GM19043 (cell line): ENCODE data around the gene RERE.
A peak's percentile ranks its signal among the peaks of the same experiment; 100 is the strongest.

Source experiments
- ATAC-seq: cut with Tn5 transposase; IDR thresholded peaks from one replicate; pipeline ENCODE4 v1.9.1; 2021; ENCODE audit warnings: low read depth; ENCODE audit not compliant: unreplicated experiment

Gene RERE

DNA sequence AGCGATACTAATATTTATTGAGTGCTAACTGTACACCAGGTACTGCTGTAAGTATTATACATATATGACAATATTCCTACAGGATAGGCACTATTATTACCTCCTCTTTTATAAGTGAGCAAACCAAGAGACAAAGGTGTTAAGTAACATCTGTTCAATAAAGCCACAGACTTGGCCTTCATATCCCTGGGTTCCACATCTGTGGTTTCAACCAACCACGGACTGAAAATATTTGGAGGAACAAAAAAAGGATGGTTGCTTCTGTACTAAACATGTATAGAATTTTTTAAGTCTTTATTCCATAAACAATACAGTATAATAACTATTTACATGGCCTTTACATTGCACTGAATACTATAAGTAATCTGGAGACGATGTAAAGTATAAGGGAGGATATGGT lies 95.1 kb downstream of the RERE start:
- no peak for ATAC-seq

DNA sequence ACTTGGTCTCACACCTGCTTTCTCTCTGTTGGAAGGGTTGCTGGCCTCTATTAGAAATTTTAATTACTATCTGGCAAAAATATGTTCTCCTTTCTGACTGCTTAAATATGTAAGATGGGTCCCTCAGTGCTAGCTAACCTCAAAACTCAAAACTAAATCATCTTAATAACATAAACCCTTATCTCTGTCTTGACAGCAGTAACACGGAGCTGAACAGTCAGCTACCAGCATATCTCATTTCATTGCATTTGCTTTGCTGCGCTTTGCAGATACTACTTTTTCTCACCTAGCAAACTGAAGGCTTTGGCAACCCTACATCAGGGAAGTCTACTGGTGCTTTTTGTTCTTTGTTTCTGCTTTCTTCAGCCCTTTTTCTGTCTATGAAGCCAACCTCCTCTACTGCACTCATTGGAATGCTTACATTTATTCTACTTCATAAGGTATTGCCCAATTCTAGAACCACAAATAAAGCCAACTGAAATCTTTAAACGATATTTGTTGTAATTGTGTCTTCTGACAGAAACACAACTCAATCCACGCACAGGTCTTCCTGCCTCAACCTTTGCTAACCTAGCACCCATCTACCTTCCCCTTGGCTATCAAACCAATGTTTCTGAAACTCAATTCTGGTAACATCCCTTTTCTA lies 95.6 kb downstream of the RERE start:
- ATAC-seq = no peak

DNA sequence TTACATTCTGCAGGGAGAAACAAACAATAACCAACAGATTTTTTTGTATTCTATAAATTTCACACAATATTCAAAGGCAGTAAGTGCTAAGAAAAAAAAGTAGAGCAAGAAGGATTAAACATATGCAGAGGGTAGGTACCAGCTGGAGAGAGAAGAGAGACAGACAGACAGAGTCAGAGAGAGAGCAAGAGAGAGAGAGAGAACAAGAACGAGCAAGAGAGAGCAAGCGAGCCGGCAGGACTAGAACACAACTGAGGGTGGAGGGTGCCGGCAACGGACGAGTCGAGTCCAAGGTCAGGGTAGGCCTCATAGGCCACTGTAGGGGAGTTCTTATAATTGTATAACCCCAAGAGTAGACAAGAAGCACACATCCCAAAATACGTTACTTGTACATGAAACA lies 97.1 kb downstream of the RERE start:
- no peak for ATAC-seq

DNA sequence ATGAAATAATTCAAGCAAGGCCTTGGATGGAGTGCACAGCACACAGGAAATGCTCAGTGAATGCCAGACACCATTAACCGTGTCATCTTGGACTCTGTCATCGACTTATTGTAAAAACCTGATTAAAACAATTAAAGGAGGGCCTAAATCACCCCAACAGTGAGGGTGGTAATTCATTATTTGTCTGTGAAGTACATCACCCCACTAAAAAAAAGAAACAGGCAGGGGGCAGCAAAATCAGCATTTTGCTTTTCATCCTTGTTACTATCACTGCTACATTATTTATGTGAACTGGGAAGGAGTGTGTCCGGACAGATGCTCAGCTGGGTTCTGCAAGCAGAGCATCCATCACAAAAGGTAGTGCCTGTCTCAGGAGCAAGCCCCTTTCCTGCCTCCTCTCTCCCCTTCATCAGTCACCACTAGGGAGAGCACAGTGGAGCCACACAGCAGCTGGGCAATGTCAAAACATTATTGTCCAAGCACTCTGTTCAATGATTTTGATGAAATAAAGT lies 98.5 kb downstream of the RERE start:
- ATAC-seq = no peak

DNA sequence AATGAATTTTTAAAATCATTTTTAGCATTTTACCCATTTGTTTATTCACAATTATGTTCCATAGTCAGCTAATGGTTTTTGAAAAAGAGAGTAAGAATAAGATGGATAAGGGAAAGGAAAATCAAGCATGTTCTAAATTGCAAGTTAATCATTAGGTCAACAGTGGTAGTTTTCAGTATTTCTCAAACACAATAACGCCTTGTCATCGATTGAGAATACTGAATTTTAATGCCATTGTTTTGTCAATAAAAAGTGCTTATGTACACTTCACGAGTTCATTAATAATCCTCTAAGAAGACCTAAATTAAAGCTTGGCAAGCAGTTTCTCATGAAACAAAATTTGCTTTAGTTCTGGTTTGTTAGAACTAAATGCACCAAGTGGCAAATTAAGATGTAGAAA lies 100.3 kb downstream of the RERE start:
- ATAC-seq = no peak

- ATAC-seq = no peak
Observed at GRCh38 chr1:8716238-8716637, 101.2 kb downstream of the RERE start.

DNA sequence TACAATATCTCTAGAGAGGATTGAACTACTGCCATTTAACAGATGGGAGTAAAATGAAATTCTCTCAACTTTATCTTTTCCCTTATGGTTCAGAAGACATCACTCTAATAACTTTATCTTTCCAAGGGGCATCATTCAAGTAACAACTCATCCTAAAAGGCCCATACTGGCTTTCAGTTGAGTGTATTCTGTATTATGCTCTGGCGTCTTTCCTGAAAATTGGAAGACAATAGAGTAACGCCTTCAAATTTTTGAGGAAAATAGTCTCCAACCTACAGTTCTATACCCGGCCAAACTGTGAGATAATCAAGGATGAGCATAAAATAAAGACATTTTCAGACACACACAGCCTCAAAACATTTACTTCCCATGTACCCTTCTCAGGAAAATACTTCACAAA lies 103.3 kb downstream of the RERE start:
- no peak for ATAC-seq

DNA sequence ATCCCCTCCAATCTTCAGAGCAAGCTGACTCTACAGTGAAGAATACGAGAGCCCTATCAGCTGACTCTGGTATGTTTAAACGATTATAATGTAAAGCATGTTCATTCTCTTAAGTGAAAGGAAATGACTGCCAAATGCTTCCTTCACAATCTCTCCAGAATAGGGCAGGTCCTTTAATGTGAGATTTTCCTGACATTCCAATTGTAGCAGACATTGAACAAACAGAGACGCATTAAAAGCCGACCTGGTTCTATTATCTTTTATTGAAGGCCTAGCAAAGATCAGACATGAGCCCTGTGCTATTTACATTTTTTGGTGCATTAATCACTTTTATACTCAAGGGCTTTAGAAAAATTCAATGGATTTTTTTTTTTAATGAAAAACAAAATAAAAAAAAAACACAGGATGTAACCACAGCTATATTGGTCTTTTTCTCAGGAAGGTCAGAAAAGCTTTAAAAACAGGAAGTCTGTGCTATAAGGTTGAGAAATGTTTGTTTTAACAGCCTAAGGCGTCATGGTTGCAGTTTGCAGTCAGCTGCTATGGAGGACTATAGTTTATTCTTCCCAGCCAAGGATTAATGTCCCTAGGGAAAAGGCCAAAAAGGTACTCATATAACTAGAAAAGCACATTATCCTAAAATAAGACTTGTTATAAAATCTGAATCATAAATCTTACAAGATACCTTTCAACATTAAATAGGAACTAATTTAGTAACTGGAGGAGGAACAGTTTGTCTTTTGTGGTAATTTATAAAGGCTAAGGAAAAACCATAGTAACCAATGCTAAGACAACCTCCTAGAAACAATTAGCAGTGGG lies 104.8 kb downstream of the RERE start:
- ATAC-seq = no peak

DNA sequence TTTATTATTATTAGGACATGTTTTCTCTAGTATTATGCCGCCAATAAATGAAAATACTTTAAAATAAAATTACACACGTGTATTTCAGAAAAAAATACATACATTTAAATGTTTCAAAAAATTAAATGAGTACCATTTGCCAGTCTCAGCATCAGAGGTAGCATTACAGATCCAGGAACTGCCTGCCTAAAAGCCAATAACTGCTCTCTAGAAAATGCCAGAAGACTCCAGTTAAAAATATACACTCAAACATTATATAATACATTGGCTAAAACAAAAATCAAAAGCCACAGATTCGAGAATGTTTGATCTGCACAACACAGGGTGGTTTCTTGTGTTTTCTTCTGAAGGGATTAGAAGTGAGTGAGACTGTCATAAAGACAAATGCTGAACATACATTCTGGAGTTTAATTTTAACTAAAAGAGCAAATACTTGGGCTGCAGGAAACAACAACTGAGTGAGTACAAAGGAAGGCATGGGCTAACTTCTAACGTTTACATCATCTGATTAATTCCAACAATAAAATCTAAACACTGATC lies 105.5 kb downstream of the RERE start:
- ATAC-seq = no peak

GRCh38 chr1:8711151-8711550 lies 106.3 kb downstream of the RERE start:
- no peak for ATAC-seq

GRCh38 chr1:8708259-8708658 lies 109.2 kb downstream of the RERE start:
- ATAC-seq = no peak

DNA sequence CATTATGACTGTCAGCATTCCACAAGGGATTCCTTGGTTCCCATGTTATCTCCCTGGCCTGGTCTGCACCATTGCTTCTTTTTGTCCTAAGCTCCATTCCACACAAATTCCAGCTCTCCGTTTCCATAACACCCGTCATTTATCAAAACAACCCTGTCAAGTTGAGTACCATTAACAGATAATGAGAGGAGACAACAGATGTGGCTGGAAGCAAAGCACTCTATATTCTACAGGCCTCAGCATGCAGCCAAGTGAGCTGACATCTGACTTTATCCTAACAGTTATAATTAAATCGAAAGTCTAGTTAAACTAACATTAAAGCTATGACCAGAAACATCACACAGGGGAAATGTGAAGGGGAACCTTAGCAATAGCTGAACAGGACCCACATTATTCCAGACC lies 110.4 kb downstream of the RERE start:
- no peak for ATAC-seq

DNA sequence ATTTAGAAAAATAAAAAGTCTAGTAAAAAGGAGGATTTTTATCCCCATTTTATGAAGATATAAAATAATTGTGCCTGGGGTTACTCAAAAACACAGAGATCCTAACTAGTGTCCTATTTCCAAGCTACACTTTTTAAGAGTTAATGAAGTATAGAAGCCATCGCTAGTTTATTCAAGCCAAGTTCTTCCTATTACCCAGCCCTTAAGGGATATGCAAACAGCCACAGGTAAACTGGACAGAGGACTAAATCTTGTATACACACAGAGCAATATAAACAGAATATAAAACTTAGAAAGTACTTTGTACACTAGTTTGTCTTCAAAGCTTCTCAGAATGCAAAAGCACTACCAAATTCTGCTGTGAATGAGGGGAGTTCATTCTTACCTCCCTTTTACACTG lies 111.1 kb downstream of the RERE start:
- no peak for ATAC-seq

DNA sequence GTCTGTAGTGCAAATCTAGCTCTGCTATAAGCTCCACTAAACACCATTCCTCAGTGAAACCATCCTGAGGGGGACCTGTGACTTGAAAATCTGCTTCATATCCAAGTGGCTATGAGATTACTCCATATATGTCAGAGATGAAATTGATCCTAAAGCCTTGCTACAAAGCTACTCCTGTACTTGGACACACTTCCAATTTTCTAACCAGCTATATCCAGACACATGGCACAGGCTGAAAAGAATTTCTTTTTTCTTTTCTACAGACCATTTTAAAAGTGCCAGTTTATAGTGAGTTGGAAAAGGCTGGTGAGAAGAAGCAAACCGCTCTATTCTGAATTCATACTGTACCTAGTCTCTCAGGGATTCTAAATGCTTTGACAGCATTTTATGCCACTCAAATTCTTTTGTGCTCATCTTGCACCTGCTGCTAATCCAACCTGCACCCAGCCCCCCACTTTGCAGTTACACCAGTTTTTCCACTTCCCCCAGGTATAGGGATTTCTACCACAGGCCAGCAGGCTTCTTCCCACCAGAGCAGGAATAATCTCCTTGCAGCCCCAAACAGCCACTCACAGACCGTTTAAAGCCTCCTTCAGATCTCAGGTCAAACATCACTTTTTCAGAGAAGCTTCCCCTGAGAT lies 112.5 kb downstream of the RERE start:
- ATAC-seq = no peak

- ATAC-seq = peak; percentile 57
Observed at GRCh38 chr1:8702850-8703810, 114.3 kb downstream of the RERE start.

GRCh38 chr1:8702472-8702849 lies 115.0 kb downstream of the RERE start:
- no peak for ATAC-seq

DNA sequence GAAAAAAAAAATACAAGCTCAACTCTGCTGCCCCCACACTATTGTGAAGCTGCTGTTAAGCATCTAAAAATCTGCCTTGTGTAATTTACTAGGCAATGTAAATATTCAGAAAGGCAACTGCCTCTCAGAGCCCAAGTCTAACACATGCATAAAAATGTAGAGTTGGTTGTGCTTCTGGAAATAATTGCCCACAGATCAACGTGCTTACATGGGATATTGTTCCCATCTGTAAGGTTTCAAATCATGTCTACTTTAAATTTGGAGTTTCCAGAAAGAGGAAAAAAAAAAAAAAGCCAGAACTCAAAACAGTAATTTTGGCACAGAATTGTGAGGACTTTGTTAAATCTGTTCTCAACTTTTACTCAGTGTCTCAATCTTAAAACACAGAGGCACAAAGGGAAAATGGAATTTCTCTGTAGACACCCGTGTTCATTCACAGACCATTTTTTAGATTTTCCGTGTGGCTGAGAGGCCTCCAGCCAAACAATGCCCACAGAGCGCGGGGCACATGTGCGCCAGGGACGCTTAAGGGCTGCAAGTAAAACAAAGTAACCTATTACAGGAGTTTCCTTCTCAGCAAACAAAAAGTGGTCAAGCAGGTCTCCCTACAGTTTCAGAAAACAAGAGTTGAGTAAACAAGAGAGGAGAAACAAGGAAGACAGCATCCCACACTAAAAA lies 115.5 kb downstream of the RERE start:
- ATAC-seq = no peak

GRCh38 chr1:8699679-8700078 lies 117.8 kb downstream of the RERE start:
- ATAC-seq = no peak

DNA sequence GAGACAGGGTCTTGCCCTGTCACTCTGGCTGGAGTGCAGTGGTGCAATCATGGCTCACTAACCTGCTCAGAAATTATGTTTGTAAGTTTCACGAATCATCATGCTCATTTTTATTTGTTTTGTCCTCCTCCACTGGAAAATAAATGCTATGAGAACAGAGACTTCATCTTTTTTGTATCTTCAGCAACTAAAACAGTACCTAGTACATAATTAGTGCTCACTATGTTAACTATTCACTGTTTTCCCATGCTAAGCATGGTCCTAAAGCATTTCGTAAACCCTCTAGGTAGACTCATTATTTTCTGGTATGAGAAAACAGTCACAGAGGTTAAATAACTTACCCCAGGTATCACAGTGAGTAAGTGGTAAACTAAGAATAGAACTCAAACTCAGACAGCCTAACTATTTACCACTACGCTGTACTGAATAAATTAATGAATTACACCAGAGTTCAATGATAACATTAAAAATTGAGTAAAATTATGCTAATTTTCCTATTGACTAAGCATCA lies 118.4 kb downstream of the RERE start:
- no peak for ATAC-seq
